GM12891 (cell line): Measurements from ENCODE around the gene CAMK1D. TPM values are rescaled to one million over a fixed set of nuclear protein-coding genes. Genes with fewer than 3 reads are reported as not detected.
"Not testable (repeated sequence)": the region's sequence is repeated elsewhere in the genome, so short reads cannot be mapped to it uniquely, and the experiment has no call there.

ENCODE experiments used
- DNase-seq: peaks from one replicate; pipeline ENCODE4 v3.0.0; 2011; ENCODE audit warnings: low spot score; ENCODE audit not compliant: insufficient read length
- FAIRE-seq: peaks from 2 replicates; lab custom pipeline; 2011; peaks lifted over from hg19 to GRCh38; lab: Jason Lieb, UNC
- PAX5 ChIP-seq: IDR thresholded peaks from 2 replicates; pipeline ENCODE4 v1.6.1; 2011; ENCODE audit warnings: low read length, moderate library complexity, mild to moderate bottlenecking; ENCODE audit not compliant: insufficient read depth, severe bottlenecking
- POLR2A ChIP-seq: IDR thresholded peaks from 2 replicates; pipeline ENCODE4 v1.6.1; 2011; ENCODE audit warnings: low read depth, low read length, control low read depth
- POLR2AphosphoS5 ChIP-seq: IDR thresholded peaks from 2 replicates; pipeline ENCODE4 v1.6.1; 2011; ENCODE audit warnings: low read depth, low read length, control low read depth
- POU2F2 ChIP-seq: IDR thresholded peaks from 2 replicates; pipeline ENCODE4 v1.6.1; 2011; ENCODE audit warnings: low read depth, mild to moderate bottlenecking, control low read depth, low read length, moderate library complexity
- SPI1 ChIP-seq: IDR thresholded peaks from 2 replicates; pipeline ENCODE4 v1.6.1; 2011; ENCODE audit warnings: low read depth, low read length, control low read depth
- TAF1 ChIP-seq: IDR thresholded peaks from 2 replicates; pipeline ENCODE4 v1.6.1; 2011; ENCODE audit warnings: low read depth, low read length, control low read depth
- polyA plus RNA-seq: library from polyadenylated mRNA; unstranded; fragments of >200 nt; gene quantifications from one replicate; pipeline ENCODE4 v1.2.1, GENCODE V29; 2012; ENCODE audit warnings: low read depth, missing spikeins, inconsistent platforms; ENCODE audit not compliant: missing spikeins

Gene CAMK1D
- 17.6 TPM for polyA plus RNA-seq

DNA sequence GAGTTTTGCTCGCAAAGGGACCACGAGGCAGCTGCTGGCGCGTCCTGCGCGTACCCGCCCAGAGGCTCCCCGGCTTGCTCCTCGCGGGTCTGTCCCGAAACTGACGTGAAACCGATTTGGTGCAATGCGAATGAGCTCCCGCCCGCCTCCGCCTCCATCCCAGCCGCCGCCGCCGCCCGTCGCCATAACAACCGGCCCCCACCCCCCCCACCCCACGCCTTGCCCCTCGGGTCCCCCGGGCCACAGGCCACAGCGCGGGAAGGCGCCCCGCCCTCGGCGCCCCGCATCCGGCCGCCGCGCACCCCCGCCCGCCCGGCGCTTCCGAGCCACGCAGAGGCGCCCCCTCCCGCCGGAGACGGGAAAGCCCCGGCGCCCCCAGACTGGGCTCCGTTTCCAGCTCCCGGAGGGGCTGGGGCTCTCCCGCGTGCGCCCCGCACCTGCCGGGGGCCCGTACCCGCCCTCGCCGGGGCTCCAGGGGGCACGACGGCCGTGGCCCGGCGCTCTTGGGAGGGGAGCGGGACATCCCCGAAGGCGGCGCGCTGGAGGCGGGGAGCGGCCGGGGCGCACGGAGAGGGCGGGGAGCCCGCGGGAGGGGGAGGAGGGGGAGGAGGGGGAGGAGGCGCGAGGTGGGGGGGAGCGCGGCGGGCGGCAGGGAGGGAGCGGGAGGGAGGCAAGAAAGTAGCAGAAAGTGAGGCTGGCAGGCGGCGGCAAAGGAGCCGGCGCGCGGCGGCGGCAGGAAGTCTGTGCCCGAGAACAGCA lies at the start of gene CAMK1D:
Gene CAMK1D, plus strand, starts transcription at position 678 of the 759 bp plus-strand sequence.
- peak; percentile 74 for DNase-seq
- peak; percentile 91 for FAIRE-seq

DNA sequence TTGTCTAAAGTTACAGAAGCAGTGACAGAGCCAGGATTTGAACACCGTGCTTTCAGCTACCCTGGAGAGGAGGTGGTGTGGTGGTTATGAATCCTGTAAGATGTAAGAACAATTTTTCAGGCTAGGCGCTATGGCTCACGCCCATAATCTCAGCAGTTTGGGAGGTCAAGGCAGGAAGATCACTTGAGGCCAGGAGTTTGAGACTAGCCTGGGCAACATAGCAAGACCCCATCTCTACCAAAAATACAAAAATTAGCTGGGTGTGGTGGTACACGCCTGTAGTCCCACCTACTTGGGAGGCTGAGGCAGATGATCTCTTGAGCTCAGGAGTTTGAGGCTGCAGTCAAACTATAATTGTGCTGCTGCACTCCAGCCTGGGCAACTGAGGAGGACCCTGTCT lies 48.3 kb upstream of the CAMK1D start:
- not testable (repeated sequence) for DNase-seq, FAIRE-seq

More for the DNA sequence above, at the start of gene CAMK1D:
- 0 out of 2 replicates have a peak, but pooled peaks have one; percentile 33 for TF ChIP-seq TAF1
- TF ChIP-seq SPI1, result no peak
- TF ChIP-seq PAX5, result peak; percentile 56
- TF ChIP-seq POU2F2, result no peak
- TF ChIP-seq POLR2A, result peak; percentile 73
- TF ChIP-seq POLR2AphosphoS5, result peak; percentile 81

- TF ChIP-seq SPI1, result no peak
- no peak for TF ChIP-seq PAX5
- no peak for TF ChIP-seq POLR2AphosphoS5
- no peak for TF ChIP-seq POU2F2
- TF ChIP-seq TAF1, result no peak
- no peak for TF ChIP-seq POLR2A
- no peak for FAIRE-seq
- DNase-seq, result no peak
Measured at GRCh38 chr10:12308057-12308456, 41.3 kb upstream of the CAMK1D start.

GRCh38 chr10:12308736-12309375 lies 40.5 kb upstream of the CAMK1D start:
- DNase-seq (no peak), FAIRE-seq (no peak)
- no peak for TF ChIP-seq POLR2A
- TF ChIP-seq POLR2AphosphoS5, result no peak
- no peak for TF ChIP-seq TAF1
- no peak for TF ChIP-seq POU2F2
- TF ChIP-seq PAX5, result no peak
- TF ChIP-seq SPI1, result no peak

DNA sequence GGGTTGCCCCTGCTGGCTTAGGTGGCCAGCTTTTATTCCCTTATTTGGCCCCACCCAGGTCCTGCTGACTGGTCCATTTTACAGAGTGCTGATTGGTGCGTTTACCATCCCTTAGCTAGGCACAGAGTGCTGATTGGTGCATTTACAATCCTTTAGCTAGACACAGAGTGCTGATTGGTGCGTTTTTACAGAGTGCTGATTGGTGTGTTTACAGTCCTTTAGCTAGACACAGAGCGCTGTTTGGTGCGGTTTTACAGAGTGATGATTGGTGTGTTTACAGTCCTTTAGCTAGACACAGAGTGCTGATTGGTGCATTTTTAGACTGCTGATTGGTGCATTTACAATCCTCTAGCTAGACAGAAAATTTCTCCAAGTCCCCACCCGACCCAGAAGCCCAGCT lies 39.6 kb upstream of the CAMK1D start:
- FAIRE-seq, DNase-seq: not testable (repeated sequence)

- TF ChIP-seq TAF1 (no peak), POLR2AphosphoS5 (no peak)
- FAIRE-seq (no peak), DNase-seq (no peak)
Measured at GRCh38 chr10:12314836-12315235, 34.5 kb upstream of the CAMK1D start.

DNA sequence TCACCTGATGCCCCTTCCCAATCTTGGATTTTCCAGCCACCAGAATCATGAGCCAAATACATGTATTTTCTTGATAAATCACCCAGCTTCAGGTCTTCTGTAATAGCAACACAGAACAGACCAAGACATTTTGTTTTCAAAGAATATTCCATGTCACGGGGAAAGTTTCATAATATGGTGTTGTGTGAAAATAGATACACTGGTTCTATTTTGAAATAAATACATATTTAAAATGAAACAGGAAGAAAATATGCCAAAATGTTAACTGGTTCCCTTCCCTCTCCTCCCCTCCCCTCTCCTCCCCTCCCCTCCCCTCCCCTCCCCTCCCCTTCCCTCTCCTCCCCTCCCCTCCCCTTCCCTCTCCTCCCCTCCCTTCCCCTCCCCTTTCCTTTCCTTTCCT lies 30.3 kb upstream of the CAMK1D start:
- no peak for DNase-seq
- TF ChIP-seq POLR2AphosphoS5, result no peak
- TF ChIP-seq SPI1, result no peak
- TF ChIP-seq TAF1, result no peak
- no peak for TF ChIP-seq POLR2A
- no peak for TF ChIP-seq POU2F2
- no peak for TF ChIP-seq PAX5
- no peak for FAIRE-seq

DNA sequence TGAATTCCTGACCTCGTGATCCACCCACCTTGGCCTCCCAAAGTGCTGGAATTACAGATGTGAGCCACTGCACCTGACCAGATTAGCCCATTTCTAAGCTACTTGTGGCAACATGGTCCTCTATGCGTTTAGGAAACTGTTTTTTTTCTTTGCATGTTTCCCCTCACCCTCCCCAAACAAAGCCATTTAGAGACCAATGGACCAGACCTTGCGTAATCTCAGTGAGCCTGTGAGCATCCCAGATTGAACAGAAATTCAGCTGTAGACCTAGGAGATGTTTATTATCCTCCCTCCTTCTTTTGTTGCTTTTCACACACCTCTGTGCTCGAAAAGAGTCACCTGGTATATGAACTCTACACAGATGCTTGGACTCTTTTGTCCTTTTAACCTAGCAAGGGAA lies 28.5 kb upstream of the CAMK1D start:
- DNase-seq, result no peak
- FAIRE-seq, result no peak
- TF ChIP-seq POLR2AphosphoS5 (no peak), POU2F2 (no peak), SPI1 (no peak), TAF1 (no peak), PAX5 (no peak), POLR2A (no peak)

DNA sequence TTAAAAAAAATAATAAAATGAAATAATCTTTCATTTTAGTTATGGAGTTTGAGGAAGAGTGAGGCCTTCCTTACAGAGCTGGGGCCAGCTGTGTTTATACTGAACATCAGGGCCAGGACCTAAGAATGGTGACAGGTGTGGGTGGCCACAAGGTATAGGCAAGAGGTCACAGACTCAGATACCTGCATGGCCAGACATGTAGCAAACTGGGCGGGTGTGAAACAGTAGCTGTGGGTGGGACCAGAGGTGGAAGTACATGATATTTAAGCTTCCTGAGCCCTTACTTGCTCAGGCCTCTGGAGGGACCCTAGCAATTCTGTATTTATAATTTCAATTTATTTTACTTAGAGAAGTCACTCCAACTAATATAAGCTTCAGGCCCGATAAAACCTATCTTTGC lies 27.7 kb upstream of the CAMK1D start:
- FAIRE-seq (peak; percentile 79), DNase-seq (no peak)
- no peak for TF ChIP-seq POLR2A
- TF ChIP-seq PAX5, result no peak
- TF ChIP-seq SPI1, result no peak
- TF ChIP-seq POU2F2, result no peak
- TF ChIP-seq POLR2AphosphoS5, result no peak
- TF ChIP-seq TAF1, result no peak

DNA sequence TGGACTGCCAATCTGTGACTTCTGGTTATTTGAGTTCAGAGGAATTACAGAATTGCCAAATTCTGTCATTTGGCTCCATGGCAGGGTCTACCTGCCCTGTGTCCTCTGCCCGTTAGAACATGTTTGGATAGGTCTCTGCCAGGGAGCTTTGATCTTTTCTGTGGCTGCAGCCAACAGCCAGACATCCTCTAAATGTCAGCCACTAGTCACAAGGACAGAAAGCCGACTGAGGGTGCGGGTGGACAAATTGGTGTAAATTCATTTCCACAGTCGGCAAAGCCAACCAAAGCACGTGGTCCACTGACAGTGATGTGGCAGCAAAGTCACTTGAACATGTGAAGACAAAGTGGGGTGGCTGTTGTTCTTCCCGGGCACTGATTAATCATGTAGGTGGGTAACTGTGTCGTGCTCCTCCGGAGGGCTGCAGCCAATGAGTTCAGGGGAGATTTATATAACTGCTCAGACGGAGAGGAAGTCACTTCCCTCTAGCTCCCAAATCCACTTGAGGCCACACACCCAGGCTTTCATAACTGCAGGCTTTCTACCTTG lies 26.7 kb upstream of the CAMK1D start:
- no peak for DNase-seq
- no peak for TF ChIP-seq POLR2AphosphoS5
- TF ChIP-seq TAF1, result no peak
- TF ChIP-seq PAX5, result no peak
- TF ChIP-seq POU2F2, result no peak
- no peak for TF ChIP-seq SPI1
- TF ChIP-seq POLR2A, result no peak
- peak; percentile 63 for FAIRE-seq
